Lung (tissue), 12 donors: ENCODE results near the gene KCNIP4. TPM values are rescaled to one million over a fixed set of nuclear protein-coding genes. Genes with fewer than 3 reads are reported as not detected.

Source experiments
- ATAC-seq: fragments of 200-7000 bp; cut with Tn5 transposase; one replicate; pipeline ENCODE4 v1.9.1; 2020; ENCODE audit warnings: moderate number of reproducible peaks; ENCODE audit not compliant: insufficient read depth, low FRiP score
- DNase-seq, 3 donors: peaks; one replicate each; pipeline ENCODE4 v3.0.0-alpha.2; 2013 to 2017
- H3K27ac ChIP-seq, 2 donors: one replicate each; pipeline ENCODE4 v1.5.1; 2013; ENCODE audit warnings: mild to moderate bottlenecking in 2 of 2, moderate library complexity in 2 of 2, control low read depth in 1 of 2, inconsistent platforms in 1 of 2, low read depth in 1 of 2, low read length in 1 of 2
- H3K27me3 ChIP-seq, 3 donors: one replicate each; pipeline ENCODE4 v1.5.1; 2013; ENCODE audit warnings: low read length in 2 of 3; ENCODE audit not compliant: control insufficient read depth in 3 of 3, insufficient read depth in 3 of 3
- H3K36me3 ChIP-seq, 4 donors: one replicate each; pipeline ENCODE4 v1.5.1; 2013; ENCODE audit warnings: low read length in 4 of 4, mild to moderate bottlenecking in 1 of 4, moderate library complexity in 1 of 4; ENCODE audit not compliant: control insufficient read depth in 4 of 4, insufficient read depth in 4 of 4
- H3K4me1 ChIP-seq, 5 donors: one replicate each; pipeline ENCODE4 v1.5.1; 2013; ENCODE audit warnings: low read length in 5 of 5, mild to moderate bottlenecking in 2 of 5, moderate library complexity in 1 of 5; ENCODE audit not compliant: control insufficient read depth in 5 of 5, insufficient read depth in 5 of 5
- H3K4me3 ChIP-seq: one replicate; pipeline ENCODE4 v1.5.1; 2013; ENCODE audit warnings: mild to moderate bottlenecking, control low read depth, moderate library complexity
- H3K9ac ChIP-seq, 2 donors: one replicate each; pipeline ENCODE4 v1.5.1; 2013; ENCODE audit warnings: low read length in 2 of 2, control low read depth in 1 of 2; ENCODE audit not compliant: insufficient read depth in 1 of 2
- H3K9me3 ChIP-seq, 4 donors: one replicate each; pipeline ENCODE4 v1.5.1; 2013; ENCODE audit warnings: low read length in 3 of 4, mild to moderate bottlenecking in 1 of 4, moderate library complexity in 1 of 4; ENCODE audit not compliant: control insufficient read depth in 4 of 4, insufficient read depth in 3 of 4
- WGBS, 2 donors: extraction: QIAGEN DNeasy Blood & Tissue Kit; methylation state at CpG; one replicate each; pipeline ENCODE4 v1.1.7; 2013; 5-methylcytosine and 5-hydroxymethylcytosine counted together
- polyA plus RNA-seq, 2 donors: library from polyadenylated mRNA; stranded (reverse); fragments of 200-250 nt; gene quantifications; one replicate each; pipeline ENCODE4 v1.2.1, GENCODE V29; 2013
- total RNA-seq, 2 donors: library from RNA; depleted of rRNA in 1 of 2; stranded (reverse); fragments of >200 nt in 1 of 2; gene quantifications; one replicate each; pipeline ENCODE4 v1.2.1, GENCODE V29; 2014 to 2021
- TF ChIP-seq, protein P1 (sequence below): IDR thresholded peaks from 2 replicates; pipeline ENCODE4 v1.5.1; 2012; ENCODE audit warnings: mild to moderate bottlenecking; ENCODE audit errors: control extremely low read depth, extremely low read depth
- donor health status: control.
- donor health status: control.
- donor health status: Bipolar disorder and iron deficiency.
- donor health status: healthy.
- donor health status: DM: yes; HTN: yes; CAD: no.

The KCNIP4 gene
- total and polyA plus RNA-seq, 4 donors, result 0.11 TPM; not detected in 3

DNA sequence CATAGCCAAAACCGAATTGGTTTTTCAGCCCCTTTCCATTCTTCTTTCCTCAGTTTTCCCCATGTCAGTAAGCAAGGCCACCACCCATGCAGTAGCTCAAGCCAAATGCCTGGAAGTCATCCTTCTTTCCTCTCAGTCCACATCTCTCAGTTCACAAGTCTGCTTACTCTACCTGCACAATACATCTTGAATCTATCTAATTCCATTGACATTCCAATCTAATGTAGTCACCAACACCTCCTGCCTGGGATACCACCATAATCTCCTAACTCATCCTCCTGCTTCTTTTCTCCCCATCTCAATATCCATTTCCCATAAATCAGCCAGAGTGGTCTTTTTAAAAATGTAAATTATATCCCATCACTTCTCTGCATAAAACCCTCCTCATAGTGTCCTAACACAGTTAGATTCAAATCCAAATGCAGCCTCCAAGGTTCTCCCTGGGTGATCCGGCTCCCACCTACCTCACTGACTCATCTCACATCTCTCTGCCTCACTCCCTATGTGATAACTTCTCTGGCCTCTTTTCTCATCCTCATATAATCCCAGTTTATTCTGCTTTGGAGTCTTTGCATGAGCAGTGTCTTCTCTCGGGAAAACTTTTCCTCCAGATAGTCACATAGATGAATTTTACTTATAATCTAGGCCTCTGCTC lies 26.9 kb downstream of the KCNIP4 start:
- no peak overlapping the region for H3K27ac ChIP-seq
- DNase-seq, result no peak
- no peaks in the 10 kb centered on the region for H3K4me1 ChIP-seq
- TF ChIP-seq, protein P1, sequence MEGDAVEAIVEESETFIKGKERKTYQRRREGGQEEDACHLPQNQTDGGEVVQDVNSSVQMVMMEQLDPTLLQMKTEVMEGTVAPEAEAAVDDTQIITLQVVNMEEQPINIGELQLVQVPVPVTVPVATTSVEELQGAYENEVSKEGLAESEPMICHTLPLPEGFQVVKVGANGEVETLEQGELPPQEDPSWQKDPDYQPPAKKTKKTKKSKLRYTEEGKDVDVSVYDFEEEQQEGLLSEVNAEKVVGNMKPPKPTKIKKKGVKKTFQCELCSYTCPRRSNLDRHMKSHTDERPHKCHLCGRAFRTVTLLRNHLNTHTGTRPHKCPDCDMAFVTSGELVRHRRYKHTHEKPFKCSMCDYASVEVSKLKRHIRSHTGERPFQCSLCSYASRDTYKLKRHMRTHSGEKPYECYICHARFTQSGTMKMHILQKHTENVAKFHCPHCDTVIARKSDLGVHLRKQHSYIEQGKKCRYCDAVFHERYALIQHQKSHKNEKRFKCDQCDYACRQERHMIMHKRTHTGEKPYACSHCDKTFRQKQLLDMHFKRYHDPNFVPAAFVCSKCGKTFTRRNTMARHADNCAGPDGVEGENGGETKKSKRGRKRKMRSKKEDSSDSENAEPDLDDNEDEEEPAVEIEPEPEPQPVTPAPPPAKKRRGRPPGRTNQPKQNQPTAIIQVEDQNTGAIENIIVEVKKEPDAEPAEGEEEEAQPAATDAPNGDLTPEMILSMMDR, result no peak
- WGBS, 2 donors, result 52 to 67% methylated on average over 3 of the region's 3 CpGs
- H3K9ac ChIP-seq, result no peak overlapping the region
- no peaks in the 10 kb centered on the region for H3K27me3 ChIP-seq
- H3K9me3 ChIP-seq, result no peaks in the 10 kb centered on the region
- no peaks in the 10 kb centered on the region for H3K36me3 ChIP-seq
- ATAC-seq, result no peak
- no peak overlapping the region for H3K4me3 ChIP-seq

GRCh38 chr4:21915761-21916160 lies 32.8 kb downstream of the KCNIP4 start:
- no peaks in the 10 kb centered on the region for H3K36me3 ChIP-seq
- TF ChIP-seq, protein P1, result no peak
- H3K27me3 ChIP-seq, result no peaks in the 10 kb centered on the region
- H3K27ac ChIP-seq, result no peak overlapping the region
- 73 to 74% methylated on average over 3 of the region's 3 CpGs for WGBS, 2 donors
- no peak for DNase-seq
- no peak overlapping the region for H3K9ac ChIP-seq
- ATAC-seq, result no peak
- no peaks in the 10 kb centered on the region for H3K9me3 ChIP-seq
- no peak overlapping the region for H3K4me3 ChIP-seq
- H3K4me1 ChIP-seq, result no peaks in the 10 kb centered on the region

DNA sequence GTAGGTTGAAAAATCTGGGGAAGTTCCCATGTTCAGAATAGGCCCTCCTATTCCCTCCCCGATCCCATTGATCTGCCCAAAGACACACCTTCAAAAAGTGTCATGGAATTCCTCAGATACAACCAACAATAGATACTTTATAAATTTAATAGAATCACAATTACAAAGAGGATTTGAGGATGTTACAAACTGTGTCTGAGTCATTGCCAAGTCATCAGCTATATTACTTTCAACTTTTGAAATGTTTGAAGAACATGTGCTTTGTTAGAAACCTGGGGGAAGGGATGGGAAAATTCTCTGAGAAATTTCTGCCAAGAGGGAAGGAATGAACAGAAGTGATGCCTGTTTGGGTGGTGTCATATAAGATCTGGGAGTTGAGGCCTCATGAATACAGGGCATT lies 46.7 kb downstream of the KCNIP4 start:
- Histone ChIP-seq H3K27ac (no peak overlapping the region), H3K27me3 (no peaks in the 10 kb centered on the region), H3K4me3 (no peak overlapping the region), H3K9ac (no peak overlapping the region), H3K9me3 (peaks cover 0 to 15% (median 4%) of the 10 kb centered on the region in 4 donors), H3K36me3 (no peaks in the 10 kb centered on the region), H3K4me1 (no peaks in the 10 kb centered on the region)
- 84 to 88% methylated on average over 1 of the region's 1 CpG for WGBS, 2 donors
- ATAC-seq, result no peak
- no peak for DNase-seq
- TF ChIP-seq, protein P1, result no peak

- no peak overlapping the region for H3K27ac ChIP-seq
- H3K9ac ChIP-seq, result no peak overlapping the region
- DNase-seq (no peak), ATAC-seq (no peak)
- no peaks in the 10 kb centered on the region for H3K36me3 ChIP-seq
- TF ChIP-seq, protein P1, result no peak
- WGBS, 2 donors, result 87 to 95% methylated on average over 2 of the region's 2 CpGs
- peaks cover 0 to 14% (median 4%) of the 10 kb centered on the region in 4 donors for H3K9me3 ChIP-seq
- no peaks in the 10 kb centered on the region for H3K4me1 ChIP-seq
- H3K4me3 ChIP-seq, result no peak overlapping the region
- no peaks in the 10 kb centered on the region for H3K27me3 ChIP-seq
Measured at GRCh38 chr4:21901281-21901680, 47.3 kb downstream of the KCNIP4 start.
